Measurements from ENCODE around the gene PARVB.

Gene PARVB

GRCh38 chr22:44024288-44024921 is at the start of gene PARVB:
Gene PARVB, plus strand, starts transcription at chr22:44024302. Its CDS starts 38 bp downstream, at chr22:44024340.
- DNase-seq (ENCODE audit: low spot score), result no peak

GRCh38 chr22:43975041-43975440 is 49.1 kb upstream of the PARVB start:
- no peak for DNase-seq (ENCODE audit: low spot score)

GRCh38 chr22:43976861-43977795 is 47.0 kb upstream of the PARVB start:
- no peak for DNase-seq (ENCODE audit: low spot score)

- DNase-seq (ENCODE audit: low spot score), result no peak
These were observed 45.5 kb upstream of the PARVB start for GRCh38 chr22:43978558-43978957.

- peak; percentile 30 for DNase-seq (ENCODE audit: low spot score)
These were observed 43.5 kb upstream of the PARVB start for GRCh38 chr22:43980579-43980978.

GRCh38 chr22:43980996-43981395 is 43.1 kb upstream of the PARVB start:
- peak; percentile 53 for DNase-seq (ENCODE audit: low spot score)

GRCh38 chr22:43983808-43984207 is 40.3 kb upstream of the PARVB start:
- DNase-seq (ENCODE audit: low spot score), result peak; percentile 23

- peak; percentile 8 for DNase-seq (ENCODE audit: low spot score)
These were observed 38.6 kb upstream of the PARVB start for GRCh38 chr22:43985532-43985931.

GRCh38 chr22:43988116-43988820 is 35.8 kb upstream of the PARVB start:
- peak; percentile 3 for DNase-seq (ENCODE audit: low spot score)

GRCh38 chr22:43988960-43989359 is 35.1 kb upstream of the PARVB start:
- no peak for DNase-seq (ENCODE audit: low spot score)

GRCh38 chr22:43990044-43990443 is 34.1 kb upstream of the PARVB start:
- DNase-seq (ENCODE audit: low spot score), result no peak

GRCh38 chr22:43991316-43992020 is 32.6 kb upstream of the PARVB start:
- DNase-seq (ENCODE audit: low spot score), result no peak

- no peak for DNase-seq (ENCODE audit: low spot score)
These were observed 31.7 kb upstream of the PARVB start for GRCh38 chr22:43992331-43992821.

- DNase-seq (ENCODE audit: low spot score), result peak; percentile 78
These were observed 30.9 kb upstream of the PARVB start for GRCh38 chr22:43993072-43993760.

- no peak for DNase-seq (ENCODE audit: low spot score)
These were observed 30.1 kb upstream of the PARVB start for GRCh38 chr22:43994006-43994405.

GRCh38 chr22:43994416-43994815 is 29.7 kb upstream of the PARVB start:
- no peak for DNase-seq (ENCODE audit: low spot score)

- DNase-seq (ENCODE audit: low spot score), result no peak
These were observed 28.9 kb upstream of the PARVB start for GRCh38 chr22:43995057-43995685.

GRCh38 chr22:43995798-43996169 is 28.3 kb upstream of the PARVB start:
- DNase-seq (ENCODE audit: low spot score), result no peak

GRCh38 chr22:43996170-43996980 is 27.7 kb upstream of the PARVB start:
- peak; percentile 63 for DNase-seq (ENCODE audit: low spot score)

GRCh38 chr22:43996981-43997265 is 27.2 kb upstream of the PARVB start:
- no peak for DNase-seq (ENCODE audit: low spot score)
